Thyroid gland (tissue), 4 donors: ENCODE results near the gene CYBB.

Experiments used
- CTCF ChIP-seq, 6 experiments: fragments of 200-600 bp in 3 of 6; fragments of 450-650 bp in 3 of 6; sonication (generic) in 3 of 6; IDR thresholded peaks; one replicate each; pipeline ENCODE4 v1.5.1; 2016 to 2019; ENCODE audit warnings: antibody characterized with exemption in 6 of 6, mild to moderate bottlenecking in 2 of 6, inconsistent platforms in 1 of 6, moderate library complexity in 1 of 6
- POLR2A ChIP-seq, 2 donors: fragments of 450-650 bp; IDR thresholded peaks; one replicate each; pipeline ENCODE4 v1.6.1; 2017; ENCODE audit warnings: antibody characterized with exemption in 2 of 2, mild to moderate bottlenecking in 2 of 2, moderate library complexity in 1 of 2

GRCh38 chrX:37800717-37801116 is 20.9 kb downstream of the CYBB start:
- TF ChIP-seq POLR2A (IDR thresholded peaks at IDR 0.05) (no peak), CTCF (IDR thresholded peaks at IDR 0.05) (no peak)
